Measurements from ENCODE around the gene DNM3.

DNM3 gene

GRCh38 chr1:172238965-172239364 is 397.7 kb downstream of the DNM3 start:
- Histone ChIP-seq H3K36me3 (ENCODE audit: insufficient read depth, low read depth, low read length) (no peaks in the 10 kb centered on the region), H3K4me3 (ENCODE audit: low read length) (no peak overlapping the region), H3K27me3 (ENCODE audit: insufficient read depth, low read length) (no peaks in the 10 kb centered on the region), H3K9me3 (ENCODE audit: insufficient read depth, low read depth, low read length) (no peaks in the 10 kb centered on the region), H3K27ac (ENCODE audit: low read length) (no peak overlapping the region), H3K9ac (ENCODE audit: low read depth, low read length) (no peak overlapping the region), H3K4me1 (ENCODE audit: insufficient read depth, low read length) (no peaks in the 10 kb centered on the region)

DNA sequence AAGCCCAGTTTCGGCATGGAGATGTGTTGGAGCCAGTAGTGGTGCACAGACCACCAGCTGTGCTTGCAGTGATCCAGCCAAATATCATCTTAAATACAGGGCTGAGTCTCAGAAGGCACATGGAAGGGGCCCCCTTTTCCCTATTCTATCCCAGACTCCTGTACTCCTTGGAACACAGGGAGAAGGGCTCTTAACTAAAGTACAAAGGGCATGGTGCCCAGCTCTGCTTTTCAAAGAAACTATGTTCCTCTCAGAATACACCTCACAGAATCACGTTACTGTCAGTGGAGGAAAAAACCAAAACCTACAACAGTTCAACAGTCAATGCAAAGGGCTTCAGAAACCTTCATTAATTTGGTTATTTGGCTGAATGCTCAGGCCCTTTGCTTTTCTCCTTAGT is 398.6 kb downstream of the DNM3 start:
- no peak overlapping the region for H3K4me3 ChIP-seq (ENCODE audit: low read length)

GRCh38 chr1:172241540-172241939 is 400.2 kb downstream of the DNM3 start:
- H3K9me3 ChIP-seq (ENCODE audit: insufficient read depth, low read depth, low read length): no peaks in the 10 kb centered on the region
- H3K9ac ChIP-seq (ENCODE audit: low read depth, low read length): no peak overlapping the region
- no peak overlapping the region for H3K27ac ChIP-seq (ENCODE audit: low read length)
- H3K4me3 ChIP-seq (ENCODE audit: low read length): no peak overlapping the region
- no peaks in the 10 kb centered on the region for H3K36me3 ChIP-seq (ENCODE audit: insufficient read depth, low read depth, low read length)
- no peaks in the 10 kb centered on the region for H3K27me3 ChIP-seq (ENCODE audit: insufficient read depth, low read length)
- peaks cover 4% of the 10 kb centered on the region; the same call in 1 of the 2 replicates for H3K4me1 ChIP-seq (ENCODE audit: insufficient read depth, low read length)

More for the DNA sequence above, 398.6 kb downstream of the DNM3 start:
- no peaks in the 10 kb centered on the region for H3K9me3 ChIP-seq (ENCODE audit: insufficient read depth, low read depth, low read length)
- no peaks in the 10 kb centered on the region for H3K4me1 ChIP-seq (ENCODE audit: insufficient read depth, low read length)
- H3K9ac ChIP-seq (ENCODE audit: low read depth, low read length): no peak overlapping the region
- H3K36me3 ChIP-seq (ENCODE audit: insufficient read depth, low read depth, low read length): no peaks in the 10 kb centered on the region
- no peak overlapping the region for H3K27ac ChIP-seq (ENCODE audit: low read length)
- no peaks in the 10 kb centered on the region for H3K27me3 ChIP-seq (ENCODE audit: insufficient read depth, low read length)

DNA sequence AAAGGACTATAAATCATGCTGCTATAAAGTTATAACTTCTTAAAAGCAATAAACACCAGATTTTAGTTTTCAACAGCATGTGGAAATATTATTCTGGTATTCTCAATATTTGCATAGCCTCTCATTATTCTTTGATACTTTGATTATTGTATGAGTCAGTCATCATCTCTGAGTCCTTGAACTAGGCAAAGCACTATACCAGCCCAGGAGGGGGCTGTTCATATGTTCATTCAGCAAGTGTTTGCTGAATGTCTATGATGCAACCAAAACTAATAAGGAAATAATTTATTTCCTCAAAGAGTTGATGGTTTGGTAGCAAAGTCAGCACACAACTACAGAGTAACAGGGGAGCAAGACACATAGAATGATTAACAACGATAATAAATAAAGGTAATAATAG is 403.6 kb downstream of the DNM3 start:
- Histone ChIP-seq H3K36me3 (ENCODE audit: insufficient read depth, low read depth, low read length) (no peaks in the 10 kb centered on the region), H3K27ac (ENCODE audit: low read length) (no peak overlapping the region), H3K9me3 (ENCODE audit: insufficient read depth, low read depth, low read length) (no peaks in the 10 kb centered on the region)

DNA sequence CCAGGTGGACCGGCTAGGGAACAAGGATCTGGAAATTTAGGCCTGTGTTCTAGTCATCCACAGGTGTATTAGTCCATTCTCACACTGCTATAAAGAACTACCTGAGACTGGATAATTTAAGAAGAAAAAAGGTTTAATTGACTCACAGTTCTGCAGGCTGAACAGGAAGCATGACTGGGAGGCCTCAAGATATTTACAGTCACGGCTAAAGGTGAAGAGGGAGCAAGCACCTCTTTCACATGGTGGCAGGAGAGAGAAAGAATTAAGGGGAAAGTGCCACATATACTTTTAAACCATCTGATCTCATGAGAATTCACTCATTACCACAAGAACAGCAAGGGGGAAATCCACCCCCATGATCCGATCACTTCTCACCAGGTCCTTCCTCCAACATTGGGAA is 404.5 kb downstream of the DNM3 start:
- no peaks in the 10 kb centered on the region for H3K27me3 ChIP-seq (ENCODE audit: insufficient read depth, low read length)
- no peak overlapping the region for H3K4me3 ChIP-seq (ENCODE audit: low read length)
- no peaks in the 10 kb centered on the region for H3K9me3 ChIP-seq (ENCODE audit: insufficient read depth, low read depth, low read length)
- peaks cover 4% of the 10 kb centered on the region; the same call in 1 of the 2 replicates for H3K4me1 ChIP-seq (ENCODE audit: insufficient read depth, low read length)
- no peak overlapping the region for H3K27ac ChIP-seq (ENCODE audit: low read length)
- no peaks in the 10 kb centered on the region for H3K36me3 ChIP-seq (ENCODE audit: insufficient read depth, low read depth, low read length)
- H3K9ac ChIP-seq (ENCODE audit: low read depth, low read length): no peak overlapping the region

More for the DNA sequence above, 403.6 kb downstream of the DNM3 start:
- Histone ChIP-seq H3K4me3 (ENCODE audit: low read length) (no peak overlapping the region), H3K27me3 (ENCODE audit: insufficient read depth, low read length) (no peaks in the 10 kb centered on the region), H3K9ac (ENCODE audit: low read depth, low read length) (no peak overlapping the region), H3K4me1 (ENCODE audit: insufficient read depth, low read length) (peaks cover 4% of the 10 kb centered on the region; the same call in 1 of the 2 replicates)

DNA sequence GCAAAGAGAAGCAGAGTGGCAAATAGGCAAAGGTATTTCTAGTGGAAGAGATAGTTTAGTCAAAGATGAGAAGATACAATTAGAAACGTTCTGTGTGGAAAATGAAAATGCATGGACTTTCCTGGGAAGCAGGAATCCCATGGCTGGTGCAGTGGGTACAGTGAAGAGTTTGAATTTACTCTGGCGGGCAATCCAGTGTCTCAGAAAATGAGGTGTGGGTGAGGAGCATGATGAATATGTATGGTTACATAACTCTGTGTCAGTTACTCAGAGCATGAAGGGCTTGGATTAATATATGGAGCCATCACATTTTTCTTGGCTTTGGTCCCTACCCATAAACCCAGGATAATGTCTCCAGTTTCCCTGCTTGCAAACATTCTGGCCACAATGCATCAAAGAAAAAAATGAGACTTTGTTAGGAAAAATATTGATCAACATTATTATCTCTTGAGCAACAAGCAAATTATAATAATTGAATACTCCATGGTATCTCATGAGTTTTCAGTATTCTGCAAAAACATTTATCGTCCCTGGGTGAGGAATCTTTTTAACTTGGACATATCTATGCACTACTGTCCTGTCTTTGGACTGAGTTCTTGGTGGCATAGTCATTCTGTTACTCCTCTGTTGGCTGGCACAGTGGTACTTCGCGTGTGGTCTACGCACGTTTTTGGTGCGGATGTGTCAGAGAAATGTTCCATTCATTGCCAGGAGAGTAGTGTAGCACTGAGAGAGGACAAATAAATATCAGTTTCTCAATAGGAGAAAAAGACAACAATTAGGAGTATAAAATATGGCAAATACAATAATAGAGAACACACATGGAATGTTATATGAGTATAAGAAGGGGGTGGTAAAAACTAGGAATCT is 405.5 kb downstream of the DNM3 start:
- Histone ChIP-seq H3K9ac (ENCODE audit: low read depth, low read length) (no peak overlapping the region), H3K36me3 (ENCODE audit: insufficient read depth, low read depth, low read length) (no peaks in the 10 kb centered on the region), H3K4me3 (ENCODE audit: low read length) (no peak overlapping the region)

DNA sequence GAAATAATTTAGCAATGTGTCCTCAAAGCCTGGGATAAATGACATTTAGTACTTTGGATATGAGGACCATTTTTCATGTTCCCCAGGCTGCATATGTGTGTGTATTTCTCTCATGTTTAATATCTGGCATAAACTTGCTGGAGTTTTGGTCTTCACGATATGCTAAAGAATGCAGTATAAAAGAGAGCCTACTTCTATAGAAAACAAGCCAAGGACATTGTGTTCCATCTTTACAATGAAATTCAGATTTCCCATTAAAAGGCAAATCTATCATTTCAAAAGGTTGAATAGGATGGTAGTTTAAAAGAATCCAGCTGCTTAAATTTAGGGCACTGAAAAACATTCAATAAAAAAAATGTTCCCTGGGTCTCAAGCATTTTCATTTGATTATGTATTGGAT is 410.2 kb downstream of the DNM3 start:
- H3K9me3 ChIP-seq (ENCODE audit: insufficient read depth, low read depth, low read length): no peaks in the 10 kb centered on the region
- peaks cover 9% of the 10 kb centered on the region; the same call in 1 of the 2 replicates for H3K4me1 ChIP-seq (ENCODE audit: insufficient read depth, low read length)
- H3K36me3 ChIP-seq (ENCODE audit: insufficient read depth, low read depth, low read length): no peaks in the 10 kb centered on the region
- no peak overlapping the region for H3K9ac ChIP-seq (ENCODE audit: low read depth, low read length)
- no peak overlapping the region for H3K27ac ChIP-seq (ENCODE audit: low read length)
- no peak overlapping the region for H3K4me3 ChIP-seq (ENCODE audit: low read length)
- H3K27me3 ChIP-seq (ENCODE audit: insufficient read depth, low read length): no peaks in the 10 kb centered on the region

More for the DNA sequence above, 405.5 kb downstream of the DNM3 start:
- no peak overlapping the region for H3K27ac ChIP-seq (ENCODE audit: low read length)
- no peaks in the 10 kb centered on the region for H3K9me3 ChIP-seq (ENCODE audit: insufficient read depth, low read depth, low read length)
- no peaks in the 10 kb centered on the region for H3K27me3 ChIP-seq (ENCODE audit: insufficient read depth, low read length)
- H3K4me1 ChIP-seq (ENCODE audit: insufficient read depth, low read length): peaks cover 4% of the 10 kb centered on the region; the same call in 1 of the 2 replicates

GRCh38 chr1:172252321-172252720 is 411.0 kb downstream of the DNM3 start:
- no peak overlapping the region for H3K27ac ChIP-seq (ENCODE audit: low read length)
- H3K4me1 ChIP-seq (ENCODE audit: insufficient read depth, low read length): peaks cover 9% of the 10 kb centered on the region; the same call in 1 of the 2 replicates
- H3K27me3 ChIP-seq (ENCODE audit: insufficient read depth, low read length): no peaks in the 10 kb centered on the region
- no peaks in the 10 kb centered on the region for H3K9me3 ChIP-seq (ENCODE audit: insufficient read depth, low read depth, low read length)
- H3K9ac ChIP-seq (ENCODE audit: low read depth, low read length): no peak overlapping the region
- no peak overlapping the region for H3K4me3 ChIP-seq (ENCODE audit: low read length)
- H3K36me3 ChIP-seq (ENCODE audit: insufficient read depth, low read depth, low read length): no peaks in the 10 kb centered on the region

DNA sequence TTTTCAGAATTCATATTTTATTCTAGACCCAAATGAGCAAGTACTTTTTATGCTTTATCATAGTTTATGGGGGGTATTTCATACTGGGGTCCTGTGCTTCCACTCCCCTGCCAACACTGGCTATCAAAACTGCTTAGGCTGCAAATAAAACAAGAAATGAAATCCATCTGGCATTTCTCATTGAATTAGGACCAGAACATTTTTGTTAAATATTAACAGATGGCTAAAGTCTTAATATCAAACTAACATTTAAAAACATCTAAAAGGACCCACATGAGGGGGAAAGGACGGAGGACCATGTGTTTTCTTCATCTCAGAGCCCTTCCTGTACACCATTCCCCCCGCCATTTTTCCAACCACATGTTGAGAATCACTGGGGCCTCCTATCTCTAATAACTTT is 411.7 kb downstream of the DNM3 start:
- no peak overlapping the region for H3K4me3 ChIP-seq (ENCODE audit: low read length)
- no peaks in the 10 kb centered on the region for H3K36me3 ChIP-seq (ENCODE audit: insufficient read depth, low read depth, low read length)
- no peaks in the 10 kb centered on the region for H3K9me3 ChIP-seq (ENCODE audit: insufficient read depth, low read depth, low read length)
- H3K9ac ChIP-seq (ENCODE audit: low read depth, low read length): no peak overlapping the region
- H3K27ac ChIP-seq (ENCODE audit: low read length): no peak overlapping the region
- H3K4me1 ChIP-seq (ENCODE audit: insufficient read depth, low read length): peaks cover 9% of the 10 kb centered on the region; the same call in 1 of the 2 replicates
- no peaks in the 10 kb centered on the region for H3K27me3 ChIP-seq (ENCODE audit: insufficient read depth, low read length)

DNA sequence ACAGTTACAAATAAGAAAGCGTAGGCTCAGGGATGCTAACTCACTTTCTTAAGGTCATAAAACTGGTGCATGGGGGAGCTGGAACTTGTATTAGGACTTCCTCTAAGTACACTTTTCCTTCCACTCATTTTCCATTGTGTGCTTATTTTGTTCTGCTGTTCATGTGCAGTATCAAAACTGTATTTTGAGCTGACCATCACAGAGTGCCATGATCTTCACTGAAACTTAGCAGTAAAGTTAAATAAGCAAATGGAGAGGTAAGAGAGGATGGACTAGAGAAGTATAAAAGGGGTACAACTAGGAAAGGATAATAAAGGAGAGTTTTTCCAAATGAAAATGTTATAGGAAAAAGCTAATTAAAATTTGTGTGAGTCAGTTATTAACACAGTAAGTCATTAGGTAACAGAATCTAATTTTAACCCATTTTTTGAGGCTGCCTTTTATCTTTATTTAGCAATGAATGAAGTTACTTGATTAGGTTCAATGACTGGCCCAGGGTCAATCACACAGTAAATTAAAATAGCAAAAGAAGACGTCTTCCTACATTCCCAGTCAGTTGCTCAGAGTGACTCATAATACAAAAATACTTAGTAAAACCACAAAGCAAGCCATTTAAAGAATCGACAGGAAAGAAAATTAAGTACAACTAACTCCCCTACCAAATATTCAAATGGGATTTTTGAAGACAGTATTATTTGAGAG is 413.4 kb downstream of the DNM3 start:
- no peaks in the 10 kb centered on the region for H3K36me3 ChIP-seq (ENCODE audit: insufficient read depth, low read depth, low read length)
- H3K4me1 ChIP-seq (ENCODE audit: insufficient read depth, low read length): peaks cover 9% of the 10 kb centered on the region; the same call in 1 of the 2 replicates
- no peaks in the 10 kb centered on the region for H3K27me3 ChIP-seq (ENCODE audit: insufficient read depth, low read length)
- H3K27ac ChIP-seq (ENCODE audit: low read length): no peak overlapping the region
- no peak overlapping the region for H3K9ac ChIP-seq (ENCODE audit: low read depth, low read length)
- no peaks in the 10 kb centered on the region for H3K9me3 ChIP-seq (ENCODE audit: insufficient read depth, low read depth, low read length)
- no peak overlapping the region for H3K4me3 ChIP-seq (ENCODE audit: low read length)

- Histone ChIP-seq H3K4me1 (ENCODE audit: insufficient read depth, low read length) (peaks cover 9% of the 10 kb centered on the region; the same call in 1 of the 2 replicates), H3K9me3 (ENCODE audit: insufficient read depth, low read depth, low read length) (no peaks in the 10 kb centered on the region), H3K27me3 (ENCODE audit: insufficient read depth, low read length) (no peaks in the 10 kb centered on the region), H3K36me3 (ENCODE audit: insufficient read depth, low read depth, low read length) (no peaks in the 10 kb centered on the region), H3K9ac (ENCODE audit: low read depth, low read length) (no peak overlapping the region), H3K4me3 (ENCODE audit: low read length) (no peak overlapping the region), H3K27ac (ENCODE audit: low read length) (no peak overlapping the region)
Measured at GRCh38 chr1:172255223-172255560, 413.9 kb downstream of the DNM3 start.

DNA sequence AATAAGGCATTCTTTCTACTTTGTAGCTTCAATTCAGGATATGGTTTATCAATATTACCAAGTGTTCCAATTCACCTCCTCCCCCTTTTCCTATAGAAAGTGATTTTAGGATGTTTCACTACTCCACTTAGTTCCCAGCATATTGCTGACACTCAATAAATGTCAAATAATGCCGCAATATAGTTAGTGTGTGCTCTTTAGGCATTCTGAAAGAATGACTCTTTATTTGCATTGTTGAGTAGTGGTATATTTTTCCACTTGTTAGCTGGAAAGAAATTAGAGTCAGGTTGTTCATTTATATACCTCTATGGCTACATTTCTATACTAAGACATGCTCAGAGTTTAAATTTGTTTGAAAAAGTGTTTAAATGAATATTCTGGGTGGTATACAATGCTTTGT is 424.6 kb downstream of the DNM3 start:
- Histone ChIP-seq H3K36me3 (ENCODE audit: insufficient read depth, low read depth, low read length) (no peaks in the 10 kb centered on the region), H3K27me3 (ENCODE audit: insufficient read depth, low read length) (no peaks in the 10 kb centered on the region), H3K27ac (ENCODE audit: low read length) (no peak overlapping the region), H3K9me3 (ENCODE audit: insufficient read depth, low read depth, low read length) (no peaks in the 10 kb centered on the region), H3K4me3 (ENCODE audit: low read length) (no peak overlapping the region), H3K9ac (ENCODE audit: low read depth, low read length) (no peak overlapping the region), H3K4me1 (ENCODE audit: insufficient read depth, low read length) (no peaks in the 10 kb centered on the region)

Data from iPS-20b (cell line).